Measurements from ENCODE around the gene ADGRE2.

GRCh38 chr19:14770944-14771839, 7.2 kb downstream of the ADGRE2 start:
- TF ChIP-seq NFRKB (IDR thresholded peaks at IDR 0.05): no peak
- no peak for TF ChIP-seq FOXM1 (IDR thresholded peaks at IDR 0.05; ENCODE audit: borderline replicate concordance)
- no peak for TF ChIP-seq SUZ12 (IDR thresholded peaks at IDR 0.05)
- TF ChIP-seq CTBP1 (IDR thresholded peaks at IDR 0.05; ENCODE audit: borderline replicate concordance): no peak
- TF ChIP-seq TARDBP (IDR thresholded peaks at IDR 0.05): no peak
- TF ChIP-seq FOXK2 (IDR thresholded peaks at IDR 0.05): no peak

Measured in HEK293T (cell line).